GM19395 (cell line): Measurements from ENCODE around the gene RAC2.

ENCODE experiments used
- ATAC-seq: cut with Tn5 transposase; IDR thresholded peaks from one replicate; pipeline ENCODE4 v1.9.1; 2021; ENCODE audit warnings: mild to moderate bottlenecking, moderate library complexity; ENCODE audit not compliant: unreplicated experiment

Gene RAC2

DNA sequence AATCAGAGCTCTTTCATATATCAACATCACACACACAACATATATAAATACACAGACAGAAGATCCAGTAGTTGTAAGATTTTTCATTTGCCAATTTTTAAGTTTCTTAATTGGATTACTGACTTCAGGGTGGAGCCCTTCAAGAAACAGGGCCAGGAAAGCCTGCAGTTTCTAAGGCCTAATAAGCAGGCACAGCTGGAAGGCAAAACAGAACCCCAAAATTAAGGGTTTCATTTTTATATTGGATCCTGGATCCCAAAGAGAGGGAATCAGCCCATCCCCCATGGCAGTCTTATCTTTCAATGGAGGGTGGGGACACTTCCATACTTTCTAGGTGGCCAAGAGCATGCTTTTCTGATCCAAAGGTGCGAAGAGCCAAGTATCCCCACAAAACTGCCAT is 51.3 kb downstream of the RAC2 start:
- no peak for ATAC-seq

DNA sequence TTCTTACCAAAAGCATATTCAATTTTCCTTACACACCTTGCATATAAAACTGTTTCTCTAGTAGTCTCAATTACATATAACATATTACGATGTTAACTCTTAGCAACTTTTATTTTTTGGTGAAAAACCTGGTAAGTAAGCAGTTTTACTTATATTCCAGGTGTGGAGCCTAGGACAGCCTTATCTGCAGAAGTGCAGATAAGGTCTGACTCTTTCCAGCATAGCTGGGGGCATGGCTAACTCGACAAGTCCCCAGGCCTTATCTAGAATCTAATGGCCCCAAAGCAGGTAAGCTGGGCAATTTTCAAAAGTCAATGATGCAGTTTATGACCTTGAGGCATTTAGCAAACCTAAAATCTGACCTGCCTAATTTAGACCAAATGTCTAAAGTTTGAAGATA is 51.9 kb downstream of the RAC2 start:
- no peak for ATAC-seq

DNA sequence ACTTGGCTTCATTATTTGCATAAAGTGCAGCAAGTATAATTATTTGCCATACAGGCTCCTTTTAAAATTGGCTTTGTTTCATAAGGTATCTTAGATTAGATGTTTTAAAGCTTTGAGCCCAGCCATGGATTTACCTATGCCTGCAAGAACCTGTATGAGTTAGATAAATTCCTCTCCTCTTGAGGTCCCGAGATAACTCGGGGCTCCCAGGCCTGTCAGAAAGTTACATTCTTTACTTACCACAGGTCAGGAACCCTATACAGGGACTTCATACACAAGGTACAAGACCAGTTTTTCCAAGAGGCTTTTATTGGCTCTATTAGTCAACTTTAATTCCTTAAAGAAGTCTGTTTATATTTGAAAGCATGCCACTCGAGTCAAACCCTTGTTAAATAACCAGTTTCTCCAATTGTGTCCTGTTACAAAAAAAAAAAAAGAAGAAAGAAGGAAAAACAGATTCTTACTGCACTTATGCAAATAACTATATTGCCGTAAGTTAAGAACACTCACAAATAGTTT is 53.7 kb downstream of the RAC2 start:
- ATAC-seq, result no peak

DNA sequence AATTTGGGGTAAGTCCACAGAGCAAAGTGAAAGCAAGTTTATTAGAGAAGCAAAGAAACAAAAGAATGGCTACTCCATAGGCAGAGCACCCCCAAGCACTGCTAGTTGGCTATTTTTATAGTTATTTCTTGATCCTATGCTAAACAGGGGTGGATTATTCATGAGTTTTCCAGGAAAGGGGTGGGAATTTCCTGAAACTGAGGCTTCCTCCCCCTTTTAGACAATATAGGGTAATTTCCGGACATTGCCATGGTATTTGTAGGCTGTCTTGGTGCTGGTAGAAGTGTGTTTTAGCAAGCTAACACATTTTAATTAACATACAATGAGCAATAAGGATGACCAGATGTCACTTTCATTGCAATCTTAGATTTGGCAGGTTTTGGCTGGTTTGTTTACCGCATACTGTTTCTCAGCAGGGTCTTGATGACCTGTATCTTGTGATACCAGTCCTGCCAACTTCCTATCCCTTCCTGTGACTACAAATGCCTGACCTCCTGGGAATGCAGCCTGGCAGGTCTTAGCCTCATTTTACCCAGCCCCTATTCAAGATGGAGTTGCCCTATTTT is 55.1 kb downstream of the RAC2 start:
- no peak for ATAC-seq

DNA sequence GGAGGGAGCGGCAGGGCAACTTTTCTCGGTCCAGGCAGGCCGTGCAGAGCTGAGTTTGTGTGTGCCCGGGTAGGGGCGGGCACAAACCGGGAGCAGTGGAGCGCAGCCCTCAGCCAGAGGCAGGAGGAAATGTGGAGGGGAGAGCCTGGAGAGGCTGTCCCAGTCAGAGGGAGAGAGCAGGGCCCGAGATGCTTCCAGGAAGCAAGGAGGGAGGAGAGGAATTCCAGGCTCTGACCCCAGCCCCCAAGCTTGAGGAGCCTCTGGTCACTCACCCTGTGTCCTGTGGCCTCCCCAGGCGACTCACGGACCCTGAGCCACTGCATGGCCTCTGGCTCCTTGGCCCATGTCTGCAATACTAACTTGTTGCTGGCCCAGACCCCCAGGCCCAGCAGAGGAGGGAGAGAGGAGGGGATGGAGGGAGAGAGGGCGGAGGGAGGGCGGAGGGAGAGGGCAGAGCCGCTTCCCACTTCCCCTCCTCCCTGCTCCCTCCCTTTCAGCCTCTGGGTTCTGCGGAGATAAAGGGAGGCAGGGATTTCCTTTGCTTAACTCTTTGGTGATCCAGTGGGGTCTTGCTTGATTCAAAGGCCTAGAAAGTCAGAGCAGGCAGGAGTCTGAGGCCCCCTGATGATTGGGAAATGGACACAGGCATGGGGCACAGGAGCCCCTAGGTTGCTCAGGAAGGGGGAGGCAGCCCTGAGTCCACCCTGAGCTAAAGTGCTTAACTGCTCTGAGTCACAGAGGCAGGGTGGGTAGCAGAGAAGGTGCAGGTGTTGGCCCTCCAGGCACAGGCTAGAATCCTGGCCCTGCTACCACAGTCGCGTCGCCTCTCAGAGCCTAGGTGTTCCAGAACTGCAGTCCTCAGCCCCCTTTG is 55.9 kb downstream of the RAC2 start, which contains the start of gene C1QTNF6:
C1QTNF6 (minus strand) TSS at position 357 of the 871 bp plus-strand sequence; CDS start at position 323, 34 bp downstream.
- ATAC-seq, result no peak

DNA sequence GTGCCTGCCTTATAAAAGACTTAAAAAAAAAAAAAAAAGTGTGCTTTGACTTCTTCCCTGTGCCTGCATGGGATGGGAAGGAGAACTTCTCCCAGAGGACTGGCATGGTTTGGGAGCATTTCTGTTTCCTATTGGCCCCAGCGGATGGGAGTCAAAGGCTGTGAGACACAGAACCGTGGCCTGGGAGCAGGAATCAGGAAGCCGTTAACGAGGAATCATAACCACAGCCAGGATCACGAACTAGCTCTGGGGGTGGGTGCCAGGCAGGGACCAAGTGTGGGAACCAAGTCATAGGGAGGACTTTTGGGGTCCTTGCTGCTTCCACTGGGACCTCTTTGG is 56.5 kb downstream of the RAC2 start:
- no peak for ATAC-seq

DNA sequence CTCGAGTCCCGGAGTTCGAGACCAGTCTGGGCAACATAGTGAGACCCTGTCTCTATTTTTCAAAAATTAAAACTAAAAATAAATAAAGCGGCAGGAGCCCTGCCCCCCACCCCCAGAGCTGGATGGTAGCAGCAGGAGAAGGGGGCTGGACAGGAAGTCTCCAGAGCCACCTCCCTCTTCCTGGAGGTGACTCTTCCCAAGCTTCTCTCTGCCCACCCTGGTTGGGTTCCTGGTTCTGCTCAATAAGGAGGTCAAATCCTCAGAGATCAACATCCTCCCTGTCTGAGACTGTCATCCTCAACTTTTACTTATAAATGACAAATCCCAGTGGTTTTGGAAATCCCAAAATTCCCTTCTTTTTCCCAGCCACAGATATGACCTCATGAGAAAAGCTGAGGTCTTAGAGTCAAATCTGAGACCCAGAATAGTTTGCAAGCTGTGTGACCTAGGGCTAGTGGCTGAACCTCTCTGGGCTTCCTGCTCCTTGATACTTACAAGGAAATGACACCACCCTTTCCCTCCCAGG is 57.0 kb downstream of the RAC2 start:
- no peak for ATAC-seq

DNA sequence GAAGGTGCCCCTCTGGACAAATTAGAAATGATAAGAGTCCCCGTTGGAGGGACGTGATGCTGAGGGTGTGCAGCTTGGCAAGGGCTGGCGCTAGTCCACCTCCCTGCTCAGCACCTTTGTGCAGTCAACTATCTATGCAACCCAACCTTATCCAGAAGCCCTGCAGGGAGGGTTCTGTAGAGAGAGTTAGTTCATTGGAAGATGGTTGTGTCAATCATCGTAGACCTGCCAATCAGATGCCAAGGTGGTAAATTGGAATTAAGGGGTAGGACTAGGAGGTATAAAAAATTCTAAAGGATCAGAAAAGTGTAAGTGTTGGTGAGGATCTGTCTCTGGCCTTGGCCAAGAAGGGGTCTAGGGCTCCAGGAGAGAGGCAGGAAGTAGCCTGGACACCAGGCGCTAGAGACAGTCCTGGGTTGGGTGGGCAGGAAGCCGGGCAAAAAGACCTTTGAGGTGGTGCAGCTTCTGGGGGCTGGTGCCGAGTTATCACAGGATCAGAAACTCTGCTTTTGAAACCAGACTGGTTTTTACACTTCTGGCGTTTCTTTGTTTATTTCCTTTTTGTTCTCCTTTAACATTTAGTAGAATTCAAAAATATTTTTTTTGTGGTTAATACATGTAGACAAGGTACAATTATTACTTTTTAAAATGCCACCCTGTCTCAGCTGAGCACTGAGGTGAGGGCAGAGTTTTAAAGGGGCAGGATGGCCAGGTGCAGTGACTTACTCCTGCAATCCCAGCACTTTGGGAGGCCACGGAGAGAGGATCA is 57.7 kb downstream of the RAC2 start:
- no peak for ATAC-seq

DNA sequence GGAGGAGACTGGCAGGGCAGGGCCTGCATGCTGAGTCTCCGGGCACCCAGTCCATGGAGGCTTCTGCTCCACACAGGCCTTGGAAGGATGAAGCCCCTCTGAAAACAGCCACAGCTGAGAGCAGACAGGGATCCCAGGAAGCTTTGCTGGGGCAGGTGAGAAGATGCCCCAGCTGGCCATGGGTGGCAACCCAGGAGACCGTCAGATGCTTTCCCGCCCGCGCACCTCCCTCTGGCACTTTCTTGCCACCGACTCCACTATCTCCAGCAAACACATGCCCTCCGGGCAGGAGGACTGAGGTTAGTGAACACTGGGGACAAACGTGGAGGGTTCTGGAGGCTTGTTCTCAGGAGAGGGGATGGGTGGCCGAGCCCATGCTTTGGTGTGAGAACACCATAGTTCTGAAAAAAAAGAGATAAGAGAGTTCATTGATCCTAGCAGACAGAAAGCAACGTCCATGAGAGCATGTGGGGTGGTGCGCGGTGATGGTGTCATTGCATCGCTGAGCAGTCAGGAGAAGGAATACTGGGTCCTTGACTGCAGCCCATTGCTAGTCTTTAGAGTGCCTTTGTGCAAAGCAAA is 58.3 kb downstream of the RAC2 start:
- ATAC-seq, result no peak

DNA sequence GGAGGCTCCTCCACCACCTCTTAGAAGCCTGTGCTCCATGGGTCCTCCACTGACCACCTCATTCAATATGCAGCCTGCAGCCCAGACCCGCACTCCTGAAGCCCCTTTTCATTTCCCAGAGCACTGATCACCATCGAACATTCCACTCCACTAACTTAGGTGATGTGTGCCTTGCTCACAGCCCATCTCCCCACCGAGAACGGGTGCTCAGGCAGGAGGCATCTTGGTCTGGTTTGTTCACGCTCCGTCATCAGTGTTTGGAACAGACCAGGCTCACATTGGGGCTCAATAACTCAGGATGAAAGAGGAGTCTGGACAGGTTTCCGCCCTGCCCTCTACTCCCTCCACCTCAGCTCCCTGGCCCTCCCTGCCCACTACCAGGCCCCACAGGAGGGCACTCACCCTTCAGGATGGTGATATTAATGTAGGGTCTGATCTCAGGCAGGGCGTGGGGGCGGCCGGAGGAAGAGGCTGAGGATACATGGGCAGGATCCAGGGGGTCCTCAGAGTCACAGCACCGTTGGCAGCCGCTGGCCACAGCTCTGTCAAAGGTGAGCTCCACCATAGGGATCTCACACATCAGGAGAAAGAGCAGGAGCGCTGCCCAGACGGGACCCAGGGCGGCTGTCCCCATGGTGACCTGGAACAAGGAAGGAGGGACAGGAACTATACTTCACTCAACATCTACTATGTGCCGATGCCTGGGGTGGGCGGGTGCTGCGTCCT is 59.1 kb downstream of the RAC2 start:
- ATAC-seq, result no peak

DNA sequence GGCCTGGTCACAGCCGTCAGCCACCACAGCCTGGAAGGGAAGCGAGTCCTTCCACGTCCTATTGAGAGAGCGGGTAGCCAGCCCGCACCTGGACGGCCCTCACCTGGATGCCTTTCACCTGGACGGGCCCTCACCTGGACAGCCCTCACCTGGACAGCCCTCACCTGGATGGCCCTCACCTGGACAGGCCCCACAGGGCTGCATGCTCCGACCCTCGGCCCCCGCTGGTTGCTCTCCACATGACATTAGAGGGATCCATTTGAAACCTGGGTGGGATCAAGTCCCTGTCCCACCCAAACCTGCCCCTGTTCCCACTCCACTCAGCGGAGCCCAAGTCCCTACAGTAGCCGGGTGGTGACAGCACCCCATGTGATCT is 59.7 kb downstream of the RAC2 start:
- no peak for ATAC-seq

DNA sequence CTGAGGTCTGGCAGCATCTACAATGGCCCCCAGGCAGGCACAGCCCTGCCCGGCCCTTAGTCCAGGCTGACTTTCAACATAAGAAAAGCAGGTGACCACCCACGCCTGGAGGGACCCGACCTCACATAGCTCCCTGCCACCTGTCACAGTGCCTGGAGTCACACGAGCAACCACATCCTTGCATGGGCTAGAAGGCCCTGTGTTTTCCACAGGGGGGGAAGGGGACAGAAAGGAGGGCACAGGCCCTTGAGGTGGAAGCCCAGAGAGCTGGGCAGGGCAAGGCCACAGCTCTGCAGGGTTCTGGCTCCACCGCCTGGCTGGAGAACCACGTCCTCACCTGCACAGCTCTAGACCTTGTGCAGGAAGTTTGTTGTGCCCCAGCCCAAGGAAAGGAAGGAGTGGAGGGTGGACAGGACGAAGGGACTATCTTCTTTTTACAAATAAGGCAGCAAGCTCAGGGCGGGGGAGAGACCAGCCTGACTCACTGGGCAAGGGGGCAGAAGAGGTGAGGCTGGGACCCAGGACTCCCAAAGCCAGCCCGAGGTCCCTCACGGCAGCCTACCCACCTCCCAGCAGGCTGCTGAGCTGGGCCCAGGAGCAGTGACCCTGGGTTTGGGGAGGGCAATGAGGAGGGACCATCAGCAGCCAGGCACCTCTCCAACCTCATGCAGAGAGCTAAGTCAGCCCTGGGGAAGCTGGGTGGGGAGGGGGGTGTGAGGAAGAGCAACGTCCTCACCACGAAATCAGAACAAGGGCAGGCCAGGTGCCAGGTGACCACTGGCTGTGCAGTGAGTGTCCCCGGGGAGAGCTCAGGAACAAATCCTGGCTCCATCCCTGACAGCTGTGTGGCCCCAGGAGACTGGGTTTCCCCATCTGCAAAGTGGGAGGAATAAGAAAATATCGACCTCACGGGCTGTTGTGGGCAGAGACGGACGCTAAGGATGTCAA is 60.4 kb downstream of the RAC2 start:
- ATAC-seq, result no peak

DNA sequence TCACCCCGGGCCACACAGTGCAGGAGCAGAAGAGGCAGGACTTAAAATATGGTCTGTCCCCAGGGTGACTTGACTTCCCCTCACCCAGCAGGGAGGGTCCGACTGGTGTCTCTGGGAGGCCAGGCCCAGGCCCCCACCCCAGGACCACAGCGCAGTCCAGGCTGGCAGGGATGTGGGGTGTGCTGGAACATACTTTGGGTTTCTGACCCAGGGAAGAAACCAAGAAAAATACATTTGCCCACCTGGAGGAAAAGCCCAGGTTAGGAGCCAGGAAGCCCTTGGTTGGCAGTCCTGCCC is 61.2 kb downstream of the RAC2 start:
- ATAC-seq, result no peak

DNA sequence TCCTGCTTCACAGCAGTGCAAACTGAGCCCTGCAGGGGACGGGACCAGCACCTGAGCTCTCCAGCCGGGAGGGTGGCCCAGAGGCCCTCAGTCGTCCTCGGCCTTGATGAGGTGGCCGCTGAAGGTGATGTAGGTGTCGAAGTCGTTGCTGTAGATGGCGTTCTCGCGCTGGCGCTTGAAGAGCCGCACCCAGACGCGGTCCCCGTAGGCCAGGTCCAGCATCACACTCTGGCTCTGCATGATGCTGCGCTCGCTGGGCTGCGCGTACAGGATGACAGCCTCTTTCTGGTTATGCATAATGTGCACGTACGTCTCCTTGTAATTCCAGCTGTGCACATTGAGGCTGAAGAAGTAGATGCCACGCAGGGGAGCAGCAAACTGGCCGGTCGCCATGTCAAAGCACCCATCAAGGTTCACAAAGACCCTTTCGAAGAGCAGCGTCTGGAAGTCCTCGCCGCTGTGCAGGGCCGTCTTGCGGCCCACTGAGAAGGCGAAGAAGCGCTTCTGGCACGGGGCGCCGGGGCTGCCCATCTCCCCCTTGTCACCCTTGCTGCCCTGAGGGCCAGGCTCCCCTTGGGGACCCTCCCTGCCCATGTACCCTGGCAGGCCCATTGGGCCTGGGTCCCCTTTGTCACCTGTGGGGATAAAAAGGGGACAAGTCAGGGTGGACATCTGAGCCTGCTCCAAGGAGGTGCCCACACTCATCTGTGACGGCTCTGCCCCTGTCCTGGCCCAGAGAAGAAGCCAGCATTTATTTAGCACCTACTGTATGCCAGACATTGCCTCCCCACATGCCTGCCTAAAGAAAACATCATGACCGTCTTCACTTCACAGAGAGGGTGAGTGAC is 61.7 kb downstream of the RAC2 start:
- ATAC-seq, result no peak

DNA sequence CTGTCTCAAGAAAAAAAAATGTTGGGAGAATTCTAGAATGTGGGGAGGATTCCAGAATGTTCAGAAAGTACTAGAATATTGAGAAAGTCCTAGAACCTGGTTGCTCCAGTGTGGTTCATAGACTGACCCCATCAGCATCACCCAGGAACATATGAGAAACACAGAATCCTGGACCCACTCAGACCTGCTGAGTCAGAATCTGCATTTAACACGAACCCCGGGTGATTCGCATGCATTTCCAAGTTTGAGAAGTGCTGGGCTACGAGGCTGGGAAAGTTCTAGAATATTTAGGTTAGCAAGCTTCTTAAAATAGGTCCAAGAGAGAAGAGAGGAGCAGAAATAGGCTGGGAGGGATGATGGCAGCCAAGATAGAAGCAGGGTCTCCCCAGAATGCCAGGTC is 62.4 kb downstream of the RAC2 start:
- no peak for ATAC-seq

DNA sequence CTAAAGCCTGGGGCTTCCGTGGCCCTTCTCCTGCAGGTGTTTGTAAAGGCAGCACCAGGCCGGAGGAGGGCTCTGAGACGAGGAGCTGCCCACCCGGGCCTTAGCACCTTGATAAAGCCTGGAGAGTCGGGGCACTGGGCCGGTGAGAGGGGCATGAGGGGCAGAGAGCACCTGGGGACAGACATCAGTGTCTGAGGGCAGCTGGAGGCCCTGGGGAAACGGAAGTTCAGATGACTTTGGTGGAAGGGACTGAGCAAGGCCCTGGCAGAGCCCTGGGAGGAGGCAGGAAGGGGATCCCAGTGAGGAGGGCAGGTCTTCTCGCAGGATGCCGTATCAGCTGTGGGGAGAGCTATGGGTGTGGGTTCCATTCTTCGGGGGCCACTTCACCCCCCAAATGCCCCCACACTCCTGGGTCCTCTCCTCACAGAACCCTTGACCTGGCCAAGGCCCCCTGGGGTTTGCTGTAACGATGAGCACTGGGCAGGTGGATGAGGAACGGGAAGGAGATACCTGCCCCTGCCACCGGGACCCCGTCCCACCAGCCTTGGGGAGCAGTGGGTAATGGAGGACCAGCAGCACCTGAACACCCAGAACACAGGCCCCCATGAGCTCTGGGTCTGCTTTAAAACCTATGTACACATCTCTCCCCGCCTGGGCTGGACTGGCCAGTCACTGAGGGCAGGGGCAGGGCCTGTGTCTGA is 63.4 kb downstream of the RAC2 start:
- no peak for ATAC-seq

DNA sequence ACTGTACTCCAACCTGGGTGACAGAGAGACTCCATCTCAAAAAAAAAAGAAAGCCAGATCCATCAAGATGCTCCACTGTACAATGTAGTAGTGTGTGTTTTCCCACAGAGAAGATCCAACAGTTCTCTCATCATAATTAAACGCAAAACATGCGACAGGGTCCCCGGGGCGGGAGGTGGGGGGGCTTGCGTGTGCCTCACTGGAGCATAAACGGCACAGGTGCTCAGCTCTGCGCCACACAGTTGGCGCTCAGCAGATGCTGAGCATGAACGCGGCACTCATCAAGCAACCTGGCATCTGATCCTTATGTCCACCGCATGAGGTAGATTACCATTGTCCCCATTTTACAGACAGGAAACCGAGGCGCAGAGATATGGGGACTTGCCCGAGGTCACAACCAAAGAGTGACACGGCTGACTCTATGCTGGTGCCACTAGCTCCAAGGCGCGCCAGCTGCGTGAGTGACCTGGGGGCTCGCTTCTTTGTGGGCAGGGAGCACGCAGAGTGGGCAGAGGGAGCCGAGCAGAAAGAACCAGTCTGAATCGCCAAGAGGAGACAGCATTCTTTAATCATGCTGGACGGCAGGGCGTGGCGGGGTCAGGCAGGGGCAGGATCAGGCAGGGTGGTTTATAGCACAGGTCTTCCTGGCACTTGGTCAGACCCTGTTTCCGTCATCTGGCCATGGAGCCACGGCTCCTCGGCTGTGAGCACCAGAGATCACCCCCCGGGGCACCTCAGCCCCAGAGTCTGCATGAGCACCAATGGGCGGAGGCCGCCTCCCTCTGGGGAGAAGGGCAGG is 64.2 kb downstream of the RAC2 start:
- no peak for ATAC-seq
